OCI-LY7 (cell line): ENCODE measurements around the gene SAPCD2. TPM values are rescaled to one million over a fixed set of nuclear protein-coding genes. Genes with fewer than 3 reads are reported as not detected.

Experiments used
- BruUV-seq: library from RNA; stranded (reverse); fragments of 400-500 nt; replicated peaks from 2 replicates; lab custom pipeline; 2021; lab: Mats Ljungman, UMichigan
- CTCF ChIA-PET: fragments of 300-600 bp; sonication (Branson Sonifier 250); formaldehyde crosslinking; loops from one replicate; lab custom pipeline; 2022; ENCODE audit warnings: antibody characterized with exemption; ENCODE audit not compliant: unreplicated experiment; lab: Charles Lee
- POLR2A ChIA-PET: fragments of 300-600 bp; sonication (Branson Sonifier 250); formaldehyde crosslinking; loops from one replicate; lab custom pipeline; 2022; ENCODE audit warnings: antibody characterized with exemption; lab: Charles Lee
- DNase-seq: peaks from one replicate; pipeline ENCODE4 v3.0.0-alpha.2; 2015; ENCODE audit warnings: low spot score
- H2AFZ ChIP-seq: fragments of 200-600 bp; sonication (generic), shearing (Covaris generic); 2 replicates; pipeline ENCODE4 v1.6.1; 2014; ENCODE audit warnings: mild to moderate bottlenecking, antibody characterized with exemption, low read length, moderate library complexity
- H3K27ac ChIP-seq: fragments of 200-600 bp; sonication (generic); 2 replicates; pipeline ENCODE4 v1.5.1; 2014; ENCODE audit warnings: mixed run types, low read depth, mild to moderate bottlenecking, moderate library complexity, low read length, inconsistent platforms; ENCODE audit not compliant: poor library complexity, severe bottlenecking
- H3K36me3 ChIP-seq: fragments of 200-600 bp; sonication (generic); 2 replicates; pipeline ENCODE4 v1.6.1; 2014; ENCODE audit warnings: mild to moderate bottlenecking, antibody characterized with exemption, low read length, moderate library complexity, mixed read lengths; ENCODE audit not compliant: insufficient read depth
- H3K4me1 ChIP-seq: fragments of 200-600 bp; sonication (generic); 2 replicates; pipeline ENCODE4 v1.5.1; 2014; ENCODE audit warnings: mild to moderate bottlenecking, low read length; ENCODE audit not compliant: insufficient read depth, poor library complexity, severe bottlenecking
- H3K4me2 ChIP-seq: fragments of 200-600 bp; sonication (generic); 2 replicates; pipeline ENCODE4 v1.6.1; 2014; ENCODE audit warnings: mild to moderate bottlenecking, low read length
- H3K4me3 ChIP-seq: fragments of 200-600 bp; sonication (generic); 2 replicates; pipeline ENCODE4 v1.5.1; 2014; ENCODE audit warnings: mild to moderate bottlenecking, low read depth, low read length; ENCODE audit not compliant: poor library complexity, severe bottlenecking
- H3K79me2 ChIP-seq: fragments of 200-600 bp; sonication (generic); 2 replicates; pipeline ENCODE4 v1.6.1; 2016; ENCODE audit warnings: low read depth, mild to moderate bottlenecking, low read length, moderate library complexity, mixed read lengths; ENCODE audit not compliant: insufficient read depth
- H3K9me2 ChIP-seq: fragments of 200-600 bp; sonication (generic); 2 replicates; pipeline ENCODE4 v1.6.1; 2016; ENCODE audit warnings: mild to moderate bottlenecking, low read length, mixed read lengths; ENCODE audit not compliant: insufficient read depth
- H3K9me3 ChIP-seq: fragments of 200-600 bp; sonication (generic); 2 replicates; pipeline ENCODE4 v1.6.1; 2014; ENCODE audit warnings: mild to moderate bottlenecking, mixed run types, low read length, mixed read lengths
- H4K20me1 ChIP-seq: fragments of 200-600 bp; sonication (generic); 2 replicates; pipeline ENCODE4 v1.6.1; 2014; ENCODE audit warnings: mild to moderate bottlenecking, antibody characterized with exemption, low read length, moderate library complexity, mixed read lengths; ENCODE audit not compliant: insufficient read depth
- EZH2phosphoT487 ChIP-seq: fragments of 200-600 bp; sonication (generic); IDR thresholded peaks from 2 replicates; pipeline ENCODE4 v1.6.1; 2018; ENCODE audit warnings: low read depth, borderline replicate concordance, mild to moderate bottlenecking, mixed run types, antibody characterized with exemption, low read length, moderate library complexity, mixed read lengths
- intact Hi-C: fragments of 100-400 bp; cut with micrococcal nuclease; formaldehyde crosslinking; loops from one replicate; pipeline ENCODE4 v1.10.0; 2022; ENCODE audit not compliant: unreplicated experiment
- total RNA-seq, 2 experiments: library from RNA; depleted of rRNA in 1 of 2; stranded (reverse); fragments of >200 nt in 1 of 2; shearing (Covaris generic) in 1 of 2; gene quantifications; 2 replicates each; pipeline ENCODE4 v1.2.3, GENCODE V29; 2014 to 2022
- TF ChIP-seq, protein P1 (sequence below): fragments of 200-600 bp; sonication (generic); conservative IDR thresholded peaks from 2 replicates; pipeline ENCODE4 v1.5.1; 2014; ENCODE audit warnings: mild to moderate bottlenecking, antibody characterized with exemption, low read length, moderate library complexity, mixed read lengths

The SAPCD2 gene
- total RNA-seq, 2 experiments from 2014 or later = 57.2 to 74.0 TPM

DNA sequence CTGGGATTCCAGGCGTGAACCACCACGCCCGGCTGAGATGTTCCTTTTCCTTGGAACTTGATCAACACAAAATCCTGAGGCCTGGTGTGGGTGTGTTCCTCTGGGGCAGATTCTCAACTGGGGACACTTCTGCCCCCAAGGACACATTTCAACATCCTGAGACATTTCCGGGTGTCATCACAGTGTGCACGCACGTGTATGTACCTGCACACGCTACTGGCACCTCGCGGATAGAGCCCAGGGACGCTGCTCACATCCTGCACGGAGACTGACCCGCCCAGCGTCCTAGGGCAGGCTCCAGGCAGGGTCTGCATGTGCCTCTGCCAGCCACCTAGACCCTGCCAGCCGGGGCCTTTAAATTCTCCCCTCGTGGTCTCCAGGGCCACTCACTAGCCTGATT lies 8.0 kb downstream of the SAPCD2 start:
- Histone ChIP-seq H3K9me2 (no peaks in the 10 kb centered on the region), H3K36me3 (peaks cover 23% of the 10 kb centered on the region; the same call in 1 of the 2 replicates), H3K4me2 (no peak overlapping the region), H3K4me3 (no peak overlapping the region), H3K9me3 (no peaks in the 10 kb centered on the region), H3K4me1 (no peaks in the 10 kb centered on the region), H4K20me1 (no peaks in the 10 kb centered on the region), H2AFZ (no peak overlapping the region), H3K79me2 (no peaks in the 10 kb centered on the region), H3K27ac (no peak overlapping the region)
- BruUV-seq = TSS peak; percentile 89
- no peak for DNase-seq
- POLR2A ChIA-PET = no interaction called here
- intact Hi-C loops = no loop called here
- CTCF ChIA-PET = no interaction called here
- TF ChIP-seq, protein P1, sequence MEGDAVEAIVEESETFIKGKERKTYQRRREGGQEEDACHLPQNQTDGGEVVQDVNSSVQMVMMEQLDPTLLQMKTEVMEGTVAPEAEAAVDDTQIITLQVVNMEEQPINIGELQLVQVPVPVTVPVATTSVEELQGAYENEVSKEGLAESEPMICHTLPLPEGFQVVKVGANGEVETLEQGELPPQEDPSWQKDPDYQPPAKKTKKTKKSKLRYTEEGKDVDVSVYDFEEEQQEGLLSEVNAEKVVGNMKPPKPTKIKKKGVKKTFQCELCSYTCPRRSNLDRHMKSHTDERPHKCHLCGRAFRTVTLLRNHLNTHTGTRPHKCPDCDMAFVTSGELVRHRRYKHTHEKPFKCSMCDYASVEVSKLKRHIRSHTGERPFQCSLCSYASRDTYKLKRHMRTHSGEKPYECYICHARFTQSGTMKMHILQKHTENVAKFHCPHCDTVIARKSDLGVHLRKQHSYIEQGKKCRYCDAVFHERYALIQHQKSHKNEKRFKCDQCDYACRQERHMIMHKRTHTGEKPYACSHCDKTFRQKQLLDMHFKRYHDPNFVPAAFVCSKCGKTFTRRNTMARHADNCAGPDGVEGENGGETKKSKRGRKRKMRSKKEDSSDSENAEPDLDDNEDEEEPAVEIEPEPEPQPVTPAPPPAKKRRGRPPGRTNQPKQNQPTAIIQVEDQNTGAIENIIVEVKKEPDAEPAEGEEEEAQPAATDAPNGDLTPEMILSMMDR = no peak
- no peak for TF ChIP-seq EZH2phosphoT487

DNA sequence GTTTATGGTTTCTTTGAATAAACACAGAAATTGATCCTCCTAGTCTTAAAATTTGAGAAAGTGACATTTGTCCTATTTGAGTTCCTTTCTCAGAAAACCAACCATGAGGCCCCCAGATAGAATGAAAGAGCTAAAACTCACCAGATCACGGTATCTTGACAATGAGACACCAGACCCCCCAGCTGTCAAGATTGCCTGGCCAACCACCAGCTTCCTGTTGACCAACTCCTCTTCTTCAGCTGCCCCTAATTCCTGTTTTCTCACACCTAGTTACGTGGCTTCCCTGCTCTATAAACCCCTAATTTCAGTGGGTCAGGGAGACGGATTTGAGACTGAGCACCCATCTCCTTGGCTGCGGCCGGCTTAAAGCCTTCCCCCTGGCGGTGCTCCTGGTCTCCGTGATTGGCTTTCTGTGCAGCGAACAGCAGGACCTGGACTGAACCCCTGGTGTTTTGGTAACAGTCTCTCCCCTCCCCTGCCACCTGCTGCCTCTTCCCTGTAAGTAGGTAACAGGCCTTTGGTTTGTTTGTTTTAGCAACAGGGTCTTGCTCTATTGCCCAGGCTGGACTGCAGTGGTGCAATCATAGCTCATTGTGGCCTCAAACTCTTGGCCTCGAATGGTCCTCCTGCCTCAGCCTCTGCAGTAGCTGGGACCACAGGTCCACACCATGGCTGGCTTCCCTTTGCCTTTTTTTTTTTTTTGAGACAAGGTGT lies 11.7 kb downstream of the SAPCD2 start:
- intact Hi-C loops = no loop called here
- H3K9me2 ChIP-seq = no peaks in the 10 kb centered on the region
- no TSS peak for BruUV-seq

More for the DNA sequence above, 11.7 kb downstream of the SAPCD2 start:
- CTCF ChIA-PET = interaction anchor here (0.5 kb wide), 1 partner anchor 64 kb away, joined by 3 read pairs; no protein-coding TSS in a partner anchor
- POLR2A ChIA-PET = no interaction called here
- no peak for DNase-seq
- H3K79me2 ChIP-seq = no peaks in the 10 kb centered on the region
- peaks cover 5% of the 10 kb centered on the region; the same call in 1 of the 2 replicates for H3K36me3 ChIP-seq
- no peaks in the 10 kb centered on the region for H3K4me1 ChIP-seq
- H3K9me3 ChIP-seq = no peaks in the 10 kb centered on the region
- H3K27ac ChIP-seq = no peak overlapping the region
- no peak for TF ChIP-seq EZH2phosphoT487
- TF ChIP-seq, protein P1 = no peak
- H3K4me2 ChIP-seq = no peak overlapping the region
- H2AFZ ChIP-seq = no peak overlapping the region
- H3K4me3 ChIP-seq = no peak overlapping the region
- no peaks in the 10 kb centered on the region for H4K20me1 ChIP-seq
